Head of caudate nucleus (tissue), 42 donors: ENCODE results near the gene NSMF.
A peak's percentile ranks its signal among the peaks of the same experiment; 100 is the strongest.

Experiments
- DNase-seq, 42 donors: peaks; one replicate each; pipeline versions ENCODE4 v3.0.0 to v3.0.0-alpha.2; 2020 to 2021; ENCODE audit warnings: mixed read lengths in 7 of 42
- intact Hi-C: fragments of 100-400 bp; cut with DNase I; formaldehyde crosslinking; loops from one replicate; pipeline ENCODE4 v1.15.0; 2022

Gene NSMF, protein sequence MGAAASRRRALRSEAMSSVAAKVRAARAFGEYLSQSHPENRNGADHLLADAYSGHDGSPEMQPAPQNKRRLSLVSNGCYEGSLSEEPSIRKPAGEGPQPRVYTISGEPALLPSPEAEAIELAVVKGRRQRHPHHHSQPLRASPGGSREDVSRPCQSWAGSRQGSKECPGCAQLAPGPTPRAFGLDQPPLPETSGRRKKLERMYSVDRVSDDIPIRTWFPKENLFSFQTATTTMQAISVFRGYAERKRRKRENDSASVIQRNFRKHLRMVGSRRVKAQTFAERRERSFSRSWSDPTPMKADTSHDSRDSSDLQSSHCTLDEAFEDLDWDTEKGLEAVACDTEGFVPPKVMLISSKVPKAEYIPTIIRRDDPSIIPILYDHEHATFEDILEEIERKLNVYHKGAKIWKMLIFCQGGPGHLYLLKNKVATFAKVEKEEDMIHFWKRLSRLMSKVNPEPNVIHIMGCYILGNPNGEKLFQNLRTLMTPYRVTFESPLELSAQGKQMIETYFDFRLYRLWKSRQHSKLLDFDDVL

DNA sequence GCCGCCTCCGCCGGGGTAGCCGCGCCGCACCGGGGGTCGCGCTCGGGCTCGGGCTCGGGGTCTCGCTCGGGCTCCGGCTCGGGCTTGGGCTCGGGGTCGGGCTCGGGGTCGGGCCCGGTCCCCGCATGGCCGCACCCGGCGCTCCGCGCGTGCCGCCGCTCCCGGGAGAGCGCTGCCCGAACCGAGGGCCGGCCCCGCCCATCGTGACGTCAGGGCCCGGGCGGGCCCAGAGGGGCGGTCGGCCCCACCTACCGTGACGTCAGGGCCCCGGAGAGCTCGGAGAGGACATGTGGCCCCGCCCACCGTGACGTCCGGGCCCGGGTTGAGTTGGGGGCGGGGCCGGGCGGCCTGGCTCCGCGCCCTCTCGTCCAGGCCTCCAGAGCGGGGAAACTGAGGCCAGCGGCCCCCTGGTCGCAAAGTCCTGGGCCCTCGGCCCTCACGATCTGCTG is at the start of gene NSMF:
TSS of gene NSMF (minus strand) at position 183 of the 449 bp plus-strand sequence. CDS start 232 bp downstream, outside the sequence.
- intact Hi-C loops: no loop called here
- DNase-seq: peak; percentile 84 to 99 (median 97)

DNA sequence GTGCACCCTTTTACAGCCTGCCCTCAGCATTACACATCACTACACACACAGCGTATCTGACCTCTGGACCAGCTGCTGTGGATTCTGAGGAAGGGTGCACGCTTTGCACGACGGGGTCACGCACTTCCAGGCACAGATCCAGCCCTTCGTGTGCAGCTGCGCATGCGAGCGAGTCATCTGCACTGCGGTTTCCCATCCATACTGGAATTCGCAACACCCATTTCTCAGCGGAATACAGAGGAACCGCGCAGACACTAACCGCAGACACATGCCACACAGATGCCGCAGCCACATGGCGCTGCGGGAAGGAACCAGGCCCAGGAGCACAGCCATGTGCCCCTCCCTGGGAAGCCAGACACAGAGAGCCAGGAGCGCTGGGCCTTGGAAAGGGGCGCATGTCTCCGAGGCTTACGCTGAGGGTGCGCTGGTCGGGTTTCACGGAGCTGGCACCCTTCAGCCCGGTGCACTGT is 47.6 kb upstream of the NSMF start:
- intact Hi-C loops: no loop called here
- DNase-seq: no peak

DNA sequence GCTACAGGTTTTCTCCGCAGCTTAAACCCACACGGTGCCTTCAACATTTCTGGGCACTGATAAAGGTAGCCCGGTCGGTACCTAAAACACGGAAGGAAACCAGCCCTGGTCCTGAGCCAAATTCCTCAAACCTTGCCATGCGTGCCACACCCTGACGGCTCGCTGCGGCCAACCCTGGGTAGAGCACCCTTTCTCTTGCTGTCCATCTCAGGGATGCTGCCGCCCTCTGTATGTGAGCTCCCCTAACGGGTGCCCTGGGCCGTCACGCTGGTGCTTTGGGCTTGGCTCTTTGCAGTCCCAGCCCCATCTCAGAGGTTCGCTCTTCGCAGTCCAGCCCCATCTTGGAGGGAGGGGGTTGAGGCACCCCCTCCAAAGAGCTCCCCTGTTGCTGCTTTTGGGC is 47.1 kb upstream of the NSMF start:
- DNase-seq: peak in 1 of 42 donors; percentile 0
- intact Hi-C loops: no loop called here

DNA sequence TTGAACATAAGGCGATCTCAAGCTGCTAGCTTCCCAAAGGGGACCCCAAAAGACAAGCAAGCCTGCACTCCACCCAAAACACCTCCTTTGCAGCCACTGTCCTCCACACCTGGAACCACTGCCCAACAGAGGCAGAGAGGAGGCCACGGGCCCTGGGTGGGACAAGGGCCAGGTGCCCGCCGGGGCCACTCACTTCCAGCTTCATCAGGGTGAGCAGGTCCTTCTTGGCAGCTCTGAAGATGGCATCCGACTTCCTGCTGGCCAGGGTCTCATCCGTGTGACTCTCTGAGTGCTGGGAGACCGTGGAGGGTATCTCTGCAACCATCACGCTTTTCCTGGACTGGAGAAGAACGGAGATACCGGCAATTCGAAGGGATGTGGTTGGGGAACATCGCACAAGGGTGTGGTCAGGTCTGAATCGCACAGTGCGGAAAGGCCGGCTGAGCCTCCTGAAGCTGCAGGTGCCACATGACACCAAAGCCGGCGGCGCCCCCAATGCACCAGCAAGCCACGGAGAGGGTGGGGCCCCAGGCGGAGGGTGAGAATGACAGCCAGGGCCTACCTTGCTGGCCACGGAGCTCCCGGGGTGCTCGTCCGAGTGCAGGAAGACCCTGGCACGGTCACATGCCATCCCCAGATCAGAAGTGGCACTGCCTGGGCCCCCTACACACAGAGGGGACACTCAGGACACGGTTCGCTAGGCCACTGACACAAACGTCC is 46.4 kb upstream of the NSMF start:
- peak in 1 of 42 donors; percentile 2 for DNase-seq
- intact Hi-C loops: no loop called here

DNA sequence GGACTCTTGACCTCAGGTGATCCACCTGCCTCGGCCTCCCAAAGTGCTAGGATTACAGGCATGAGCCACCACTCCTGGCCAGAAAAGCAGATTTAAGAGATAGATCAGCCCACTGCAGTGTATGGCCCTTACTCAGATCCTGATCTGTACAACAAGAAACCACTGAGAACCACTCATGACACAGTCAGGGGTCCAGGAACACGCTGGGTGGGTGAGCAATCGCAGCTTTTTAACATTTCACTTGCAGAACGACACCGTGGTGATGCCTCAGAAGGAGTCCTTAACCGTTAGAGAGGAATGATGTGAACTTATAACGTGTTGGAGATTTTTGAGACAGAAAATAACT is 45.3 kb upstream of the NSMF start:
- intact Hi-C loops: no loop called here
- DNase-seq: no peak

DNA sequence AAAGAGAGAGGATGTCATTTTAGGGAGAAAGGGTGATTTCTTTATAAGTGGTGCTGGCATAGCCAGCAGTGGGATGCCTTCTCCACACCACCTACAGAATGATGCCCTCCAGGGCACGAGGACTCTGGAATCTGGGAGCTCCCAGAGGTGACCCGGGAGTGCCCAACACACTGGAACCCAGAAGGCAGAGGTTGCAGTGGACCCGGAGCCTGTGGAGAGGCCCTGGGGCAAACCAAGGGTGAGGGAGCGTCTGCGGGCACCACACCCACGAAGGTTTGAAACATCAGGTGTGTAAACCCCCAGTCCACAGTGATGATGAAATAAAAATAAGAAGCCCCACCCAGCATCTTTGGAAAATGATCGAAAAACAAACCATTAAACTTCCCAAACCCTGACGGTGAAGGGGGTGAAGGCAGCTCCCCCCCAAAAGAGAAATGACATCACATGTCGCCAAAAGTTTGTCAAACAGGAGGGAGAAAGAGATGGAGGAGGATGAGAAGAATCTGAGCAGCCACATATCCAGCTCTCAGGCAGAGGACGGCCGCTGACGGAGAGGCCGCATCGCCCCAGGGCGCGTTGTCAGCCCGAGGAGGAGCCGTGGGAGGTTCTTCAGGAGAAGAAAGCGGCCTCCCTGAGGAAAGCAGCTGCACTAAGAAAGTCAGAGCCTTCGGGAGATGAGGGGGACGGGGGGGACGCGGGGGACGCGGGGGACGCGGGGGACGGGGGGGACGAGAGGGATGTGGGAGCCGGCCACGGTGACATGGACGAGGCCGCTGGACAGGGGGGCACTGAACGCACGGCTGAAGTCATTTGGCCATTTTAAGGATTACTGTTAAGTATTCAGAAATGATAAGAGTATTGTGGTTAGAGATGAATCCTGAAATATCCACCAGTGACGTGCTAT is 43.1 kb upstream of the NSMF start:
- peak in 2 of 42 donors; percentile 40 to 59 for DNase-seq
- intact Hi-C loops: no loop called here

DNA sequence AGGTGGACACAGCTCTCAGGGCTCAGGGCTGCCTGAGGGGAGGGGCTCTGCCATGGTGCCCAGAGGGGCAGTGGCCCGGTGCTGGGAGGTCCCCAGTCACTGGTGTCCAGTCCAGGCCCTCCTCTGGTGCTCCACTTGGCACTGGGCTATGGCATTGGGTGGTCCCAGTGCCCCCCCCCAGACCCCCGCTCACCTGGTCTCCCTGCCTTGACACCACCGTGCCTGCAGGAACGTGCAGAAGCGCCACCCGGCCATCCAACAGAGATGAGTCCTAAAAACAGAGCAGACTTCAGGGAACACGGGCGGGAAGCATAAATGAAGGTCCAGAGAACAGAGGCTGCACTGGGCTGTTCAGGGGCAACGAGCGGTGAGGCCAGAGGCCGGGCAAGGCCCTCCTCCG is 42.3 kb upstream of the NSMF start:
- DNase-seq: peak in 1 of 42 donors; percentile 1
- intact Hi-C loops: no loop called here

DNA sequence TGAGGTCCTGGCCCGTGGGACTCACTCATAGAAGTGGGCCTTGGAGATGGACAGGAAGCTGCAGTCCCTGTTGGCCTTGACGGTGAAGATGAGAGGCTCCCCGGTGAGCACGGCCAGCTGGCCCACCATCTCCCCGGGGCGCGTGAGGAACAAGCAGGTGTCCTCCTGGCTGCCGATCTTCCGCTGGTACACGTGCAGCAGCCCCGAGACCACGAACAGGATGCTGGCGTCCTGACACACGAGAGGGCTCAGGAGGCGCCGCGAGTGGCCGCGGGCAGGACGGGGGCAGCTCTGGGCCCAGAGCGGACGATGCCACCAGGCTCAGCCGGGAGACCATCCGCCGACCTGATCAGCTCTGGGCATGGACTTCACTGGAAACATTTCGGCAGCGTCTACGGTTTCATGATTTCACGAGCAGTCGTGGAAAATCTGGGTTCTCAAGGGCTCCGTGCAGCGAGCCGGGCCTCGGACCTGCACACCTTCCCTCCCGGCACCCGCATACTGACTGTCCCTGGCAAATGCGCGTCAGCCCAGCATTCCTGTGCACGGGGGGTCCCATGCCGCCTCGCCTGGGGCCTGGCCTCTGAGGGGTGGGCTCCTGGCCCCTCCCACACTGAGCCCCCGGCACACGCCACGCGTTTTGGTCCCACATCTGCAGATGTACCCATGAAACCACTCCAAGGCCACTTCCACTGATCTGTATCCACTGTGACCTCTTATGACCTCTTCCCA is 41.7 kb upstream of the NSMF start:
- DNase-seq: peak in 1 of 42 donors; percentile 3
- intact Hi-C loops: no loop called here

DNA sequence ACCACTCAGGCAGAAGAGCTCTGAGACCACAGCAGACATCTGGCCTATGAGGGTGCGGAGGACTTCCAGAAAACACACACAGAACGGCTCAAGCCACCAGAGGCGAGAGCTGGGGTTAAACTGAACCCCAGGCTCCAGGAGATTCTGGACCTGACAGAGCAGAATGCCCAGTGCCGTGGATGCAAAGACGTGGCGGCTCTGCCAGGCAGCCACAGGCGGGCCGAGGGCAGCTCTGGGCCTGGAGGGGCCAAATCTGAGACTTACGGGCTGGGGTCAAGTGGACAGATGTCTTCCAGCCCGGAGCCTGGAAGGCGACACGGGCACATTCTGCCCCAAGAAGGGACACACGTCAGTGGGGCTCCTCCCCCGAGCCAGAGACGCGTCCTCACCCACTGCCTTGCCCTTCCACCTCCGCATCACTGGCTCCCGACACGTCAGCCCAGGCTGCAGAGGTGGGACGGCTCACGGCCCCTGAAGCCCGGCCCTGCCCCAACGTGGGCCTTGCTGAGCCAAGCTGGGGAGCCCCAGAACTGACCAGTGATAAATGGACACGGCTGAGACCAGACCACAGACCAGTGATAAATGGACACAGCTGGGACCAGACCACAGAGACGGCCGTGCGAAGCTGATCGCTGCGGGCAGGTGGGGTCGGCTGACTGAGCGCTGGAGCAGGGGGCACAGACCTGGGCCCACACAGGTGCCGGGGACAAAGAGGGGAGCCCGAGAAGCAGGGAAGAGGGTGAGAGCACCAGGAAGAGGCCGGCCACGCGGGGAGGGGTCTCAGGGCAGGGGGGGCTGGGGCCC is 40.9 kb upstream of the NSMF start:
- DNase-seq: no peak
- intact Hi-C loops: no loop called here

DNA sequence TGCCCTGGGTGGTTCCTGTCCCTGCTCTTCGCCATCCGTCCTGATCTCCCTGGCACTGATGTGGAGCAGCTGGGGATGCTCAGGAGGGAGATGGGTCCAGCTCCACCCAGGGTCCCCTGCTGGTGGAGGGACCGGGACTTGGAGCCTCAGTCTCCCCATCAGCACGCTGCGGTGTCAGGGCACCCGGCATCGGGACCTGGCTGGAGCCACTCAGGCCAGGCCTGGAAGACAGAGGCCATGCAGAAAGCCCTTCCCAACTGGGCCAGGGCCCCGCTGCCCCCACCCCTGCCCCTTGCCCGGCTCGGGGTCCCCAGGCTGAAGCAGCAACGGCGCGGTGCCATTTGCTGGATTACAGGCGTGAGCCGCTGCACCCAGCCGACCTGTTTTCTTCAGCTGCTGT is 40.3 kb upstream of the NSMF start:
- no peak for DNase-seq
- intact Hi-C loops: no loop called here

DNA sequence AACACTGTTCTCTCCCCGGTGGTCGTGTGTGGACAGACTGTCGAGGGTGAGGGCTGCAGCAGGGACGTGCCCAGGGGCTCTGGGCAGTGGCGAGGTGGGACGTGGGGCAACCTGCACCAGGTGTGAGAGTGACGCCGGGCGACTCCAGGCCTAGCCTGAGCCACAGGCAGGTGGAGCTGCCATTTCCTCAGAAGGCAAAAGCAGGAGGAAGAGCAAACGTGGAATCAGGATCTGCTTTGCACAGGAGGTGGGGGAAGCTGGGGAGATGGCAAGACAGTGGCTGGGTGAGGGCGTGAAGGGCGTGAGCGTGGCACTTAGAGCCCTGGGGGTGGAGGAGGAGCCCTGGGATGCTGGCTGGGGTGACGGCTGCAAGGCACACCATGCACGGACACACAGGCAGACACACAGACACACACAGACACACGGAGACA is 39.6 kb upstream of the NSMF start:
- peak in 4 of 42 donors; percentile 34 to 56 (median 44) for DNase-seq

DNA sequence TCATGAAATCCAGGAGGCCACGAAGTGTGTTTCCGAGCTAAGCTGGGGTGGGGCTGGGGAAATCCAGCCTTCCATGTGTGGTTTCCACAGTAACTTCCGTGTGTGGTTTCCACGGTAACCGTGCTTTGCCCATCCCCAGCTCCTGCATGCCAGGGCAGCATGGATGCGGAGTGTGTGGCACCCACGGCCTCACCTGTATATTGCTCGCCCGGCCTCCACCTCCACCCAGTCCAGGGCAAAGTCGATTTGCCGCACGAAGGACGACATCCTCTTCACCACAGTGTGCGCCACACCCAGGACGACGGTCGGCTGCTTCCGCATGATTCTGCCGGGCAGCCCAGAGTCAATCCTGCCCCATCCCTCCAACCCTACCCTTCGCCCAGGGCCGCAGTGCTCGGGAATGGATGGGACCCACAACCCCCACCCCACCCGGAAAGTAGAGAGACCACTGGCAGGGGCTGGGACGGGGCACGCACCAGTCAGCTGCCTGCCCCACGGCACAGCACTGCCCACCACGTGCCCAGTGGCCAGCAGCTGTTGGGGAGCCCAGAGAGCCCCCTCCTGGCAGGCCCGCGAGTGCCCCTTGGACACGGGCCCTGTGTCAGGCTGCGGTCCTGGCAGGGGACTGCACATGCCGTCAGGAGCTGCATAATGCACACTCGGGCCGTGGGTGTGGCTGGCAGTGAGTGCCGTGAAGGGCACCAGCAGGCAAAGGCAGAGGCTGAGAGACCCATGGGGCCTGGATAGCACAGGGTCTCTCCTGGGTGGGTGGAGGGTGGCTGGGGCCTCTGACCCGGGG is 39.0 kb upstream of the NSMF start:
- peak in 1 of 42 donors; percentile 46 for DNase-seq
- intact Hi-C loops: no loop called here

More for the DNA sequence above, 39.6 kb upstream of the NSMF start:
- intact Hi-C loops: no loop called here

DNA sequence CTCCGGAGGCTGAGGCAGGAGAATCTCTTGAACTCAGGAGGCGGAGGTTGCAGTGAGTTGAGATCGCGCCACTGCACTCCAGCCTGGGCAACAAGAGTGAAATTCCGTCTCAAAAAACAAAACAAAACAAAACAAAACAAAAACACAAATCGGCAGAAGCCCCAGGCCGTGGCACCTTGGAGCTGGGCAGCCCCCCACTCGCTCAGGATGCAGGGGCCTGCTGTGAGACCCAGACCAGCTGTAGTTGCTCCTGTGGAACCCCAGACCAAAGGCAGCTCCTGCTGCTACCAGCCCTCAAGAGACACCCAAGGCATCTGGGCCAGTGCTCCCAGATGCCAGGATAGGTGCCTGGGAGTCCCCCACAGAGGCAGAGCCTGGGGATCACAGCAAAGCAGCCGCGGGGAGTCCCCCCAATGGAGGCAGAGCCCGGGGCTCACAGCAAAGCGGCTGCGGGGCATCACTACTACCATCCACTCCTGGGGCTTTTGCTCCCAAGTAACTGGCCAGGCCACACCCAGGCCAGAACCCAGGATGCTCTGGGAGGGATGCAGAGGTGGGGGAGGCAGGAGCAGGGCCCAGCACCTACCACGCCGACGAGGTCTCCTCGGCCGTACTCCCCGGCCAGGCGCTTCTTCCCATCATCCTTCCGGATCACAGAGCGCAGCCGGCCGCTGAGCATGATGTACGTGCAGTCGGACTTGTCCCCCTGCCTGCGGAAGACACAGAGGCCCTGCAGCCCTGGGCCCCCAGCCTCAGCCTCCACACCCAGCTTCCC is 37.7 kb upstream of the NSMF start:
- intact Hi-C loops: no loop called here
- DNase-seq: no peak

DNA sequence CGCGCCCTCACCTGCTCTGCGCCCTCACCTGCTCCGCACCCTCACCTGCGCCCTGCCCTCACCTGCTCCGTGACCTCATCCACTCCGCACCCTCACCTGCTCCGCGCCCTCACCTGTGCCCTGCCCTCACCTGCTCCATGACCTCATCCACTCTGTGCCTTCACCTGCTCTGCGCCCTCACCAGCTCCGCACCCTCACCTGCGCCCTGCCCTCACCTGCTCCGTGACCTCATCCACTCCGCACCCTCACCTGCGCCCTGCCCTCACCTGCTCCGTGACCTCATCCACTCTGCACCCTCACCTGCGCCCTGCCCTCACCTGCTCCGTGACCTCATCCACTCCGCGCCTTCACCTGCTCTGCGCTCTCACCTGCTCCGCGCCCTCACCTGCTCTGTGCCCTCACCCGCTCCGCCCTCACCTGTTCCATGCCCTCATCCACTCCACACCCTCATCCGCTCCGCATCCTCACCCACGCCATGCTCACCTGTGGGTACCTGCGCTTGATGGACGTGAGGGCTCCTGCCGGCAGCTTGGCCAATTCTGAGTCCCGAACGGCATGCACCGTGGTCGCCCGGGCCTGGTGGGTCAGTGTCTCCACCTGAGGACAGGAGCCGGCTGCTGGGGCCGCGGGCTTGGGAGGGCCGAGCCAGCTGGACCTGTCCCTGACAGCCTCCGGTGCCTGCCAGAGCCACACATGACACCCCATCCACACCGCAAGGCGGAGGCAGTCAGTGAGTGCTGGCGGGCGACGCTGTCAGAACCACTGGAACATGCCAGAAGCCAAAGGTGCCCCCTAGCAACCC is 35.6 kb upstream of the NSMF start:
- intact Hi-C loops: no loop called here
- no peak for DNase-seq

DNA sequence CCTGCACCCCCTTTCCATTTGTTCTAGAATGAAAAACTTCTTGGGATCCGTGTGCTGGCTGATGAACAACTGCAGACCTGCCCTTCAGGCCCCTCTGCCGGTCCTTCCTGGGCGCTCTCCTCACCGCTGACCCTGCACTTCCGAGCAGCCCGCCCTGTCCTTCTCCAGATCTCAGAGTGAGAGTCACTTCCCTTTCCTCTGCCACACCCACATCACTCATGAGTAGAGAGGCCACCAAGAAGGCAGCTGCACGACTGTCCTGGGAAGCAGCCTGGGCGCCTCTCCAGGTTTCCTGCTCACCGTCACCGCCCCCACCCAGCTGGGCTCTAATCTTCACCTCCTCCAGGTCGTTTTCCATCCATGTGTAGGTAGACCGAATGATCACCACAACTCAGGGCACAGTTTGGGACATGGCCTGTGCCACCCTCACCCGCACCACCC is 35.0 kb upstream of the NSMF start:
- DNase-seq: no peak
- intact Hi-C loops: no loop called here
